Measurements from ENCODE around the gene WNT16. TPM values are rescaled to one million over a fixed set of nuclear protein-coding genes. Genes with fewer than 3 reads are reported as not detected.
"Not testable (repeated sequence)": the region's sequence is repeated elsewhere in the genome, so short reads cannot be mapped to it uniquely, and the experiment has no call there.

Gene WNT16
- total RNA-seq, 4 donors from 2014 or later, result not detected

- Histone ChIP-seq H3K9me3 (no peaks in the 10 kb centered on the region), H3K36me3 (no peaks in the 10 kb centered on the region), H3K4me1 (no peaks in the 10 kb centered on the region), H3K4me3 (replicated peaks in 1 of 3) (no peak overlapping the region), H3K27me3 (no peaks in the 10 kb centered on the region), H3K27ac (no peak overlapping the region)
- TF ChIP-seq CTCF (IDR thresholded peaks at IDR 0.05) (no peak), POLR2A (IDR thresholded peaks at IDR 0.05) (no peak)
- 68 to 69% methylated on average over 3 of the region's 3 CpGs for WGBS, 2 donors
- intact Hi-C loops (cut with DNase I), result no loop called here
- DNase-seq, result no peak
Measured at GRCh38 chr7:121282129-121282528, 46.7 kb upstream of the WNT16 start.

GRCh38 chr7:121285066-121285667 is 43.6 kb upstream of the WNT16 start:
- Histone ChIP-seq H3K27me3 (no peaks in the 10 kb centered on the region), H3K27ac (no peak overlapping the region), H3K4me3 (replicated peaks in 1 of 3) (no peak overlapping the region), H3K36me3 (no peaks in the 10 kb centered on the region), H3K9me3 (no peaks in the 10 kb centered on the region), H3K4me1 (no peaks in the 10 kb centered on the region)
- 92 to 100% methylated on average over 1 of the region's 1 CpG for WGBS, 2 donors
- intact Hi-C loops (cut with DNase I), result no loop called here
- no peak for TF ChIP-seq POLR2A (IDR thresholded peaks at IDR 0.05)
- no peak for TF ChIP-seq CTCF (IDR thresholded peaks at IDR 0.05)
- no peak for DNase-seq

- Histone ChIP-seq H3K27ac (no peak overlapping the region), H3K4me1 (no peaks in the 10 kb centered on the region), H3K9me3 (no peaks in the 10 kb centered on the region), H3K36me3 (no peaks in the 10 kb centered on the region), H3K4me3 (replicated peaks in 1 of 3) (no peak overlapping the region), H3K27me3 (no peaks in the 10 kb centered on the region)
- intact Hi-C loops (cut with DNase I), result no loop called here
- DNase-seq, result no peak
- WGBS, 2 donors, result 83 to 87% methylated on average over 2 of the region's 2 CpGs
- TF ChIP-seq POLR2A (IDR thresholded peaks at IDR 0.05) (no peak), CTCF (IDR thresholded peaks at IDR 0.05) (no peak)
Measured at GRCh38 chr7:121286186-121286585, 42.6 kb upstream of the WNT16 start.

- no peak overlapping the region for H3K4me3 ChIP-seq (replicated peaks in 1 of 3)
- H3K27me3 ChIP-seq, result no peaks in the 10 kb centered on the region
- no peak overlapping the region for H3K27ac ChIP-seq
- H3K36me3 ChIP-seq, result no peaks in the 10 kb centered on the region
- no peak for DNase-seq
- no peaks in the 10 kb centered on the region for H3K9me3 ChIP-seq
- no peaks in the 10 kb centered on the region for H3K4me1 ChIP-seq
- intact Hi-C loops (cut with DNase I), result no loop called here
- no peak for TF ChIP-seq POLR2A (IDR thresholded peaks at IDR 0.05)
- TF ChIP-seq CTCF (IDR thresholded peaks at IDR 0.05), result no peak
- 86 to 88% methylated on average over 6 of the region's 6 CpGs for WGBS, 2 donors
Measured at GRCh38 chr7:121286742-121287734, 41.8 kb upstream of the WNT16 start.

- intact Hi-C loops (cut with DNase I), result no loop called here
- no peaks in the 10 kb centered on the region for H3K9me3 ChIP-seq
- no peak for TF ChIP-seq POLR2A (IDR thresholded peaks at IDR 0.05)
- TF ChIP-seq CTCF (IDR thresholded peaks at IDR 0.05), result no peak
- H3K27me3 ChIP-seq, result no peaks in the 10 kb centered on the region
- H3K4me3 ChIP-seq (replicated peaks in 1 of 3), result no peak overlapping the region
- no peaks in the 10 kb centered on the region for H3K36me3 ChIP-seq
- H3K4me1 ChIP-seq, result no peaks in the 10 kb centered on the region
- DNase-seq, result no peak
- H3K27ac ChIP-seq, result no peak overlapping the region
Measured at GRCh38 chr7:121288894-121289293, 39.9 kb upstream of the WNT16 start.

- intact Hi-C loops (cut with DNase I); H3K27ac ChIP-seq; H3K4me3 ChIP-seq (replicated peaks in 1 of 3); H3K4me1 ChIP-seq; H3K9me3 ChIP-seq; H3K27me3 ChIP-seq; DNase-seq; H3K36me3 ChIP-seq: not testable (repeated sequence)
- 91 to 93% methylated on average over 5 of the region's 5 CpGs for WGBS, 2 donors
Measured at GRCh38 chr7:121289930-121290329, 38.9 kb upstream of the WNT16 start.

Measured in thyroid gland (tissue), 4 donors.